ENCODE data around the gene SEZ6L2.

The SEZ6L2 gene

DNA sequence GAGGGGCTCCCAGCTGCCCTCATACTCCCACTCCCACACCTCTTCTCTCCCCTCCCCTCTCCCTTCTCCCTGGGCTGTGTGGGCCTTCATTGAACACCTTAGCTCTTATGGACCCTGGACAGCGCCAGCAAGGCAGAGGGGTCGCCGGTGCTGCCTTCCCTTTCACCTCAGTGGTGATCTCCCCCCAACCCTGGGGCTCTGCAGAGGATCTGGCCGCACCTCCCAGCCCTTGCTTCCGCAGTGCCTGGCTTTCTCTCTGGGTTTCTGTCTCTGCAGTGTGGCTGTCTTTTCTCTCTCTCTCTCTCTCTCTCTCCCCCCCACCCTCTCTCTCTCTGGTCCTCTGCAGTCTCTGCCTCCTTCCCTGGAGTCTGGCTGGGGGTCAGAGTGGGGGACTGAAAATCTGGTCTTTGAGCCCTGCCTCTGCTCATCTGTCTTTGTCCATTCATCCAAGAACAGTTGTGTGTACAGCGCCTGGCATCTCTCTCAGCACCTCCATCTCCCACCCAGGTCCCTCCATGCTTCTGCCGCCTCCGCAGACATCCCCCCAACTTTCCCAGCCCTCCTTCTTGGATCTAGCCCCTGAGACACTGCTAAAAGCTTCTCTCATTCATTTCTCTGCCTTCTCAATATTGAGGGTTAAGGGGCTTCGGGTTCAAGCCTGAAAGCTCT is 1.1 kb downstream of the SEZ6L2 start:
- H3K4me1 ChIP-seq (ENCODE audit: low read length): no peaks in the 10 kb centered on the region; the same call in 1 of the 2 replicates
- H2AFZ ChIP-seq (ENCODE audit: low read depth, low read length): no peak overlapping the region
- H3K4me3 ChIP-seq (ENCODE audit: low read length): no peak overlapping the region
- no peak overlapping the region for H3K27ac ChIP-seq (ENCODE audit: low read length)
- no peaks in the 10 kb centered on the region for H3K36me3 ChIP-seq (replicated peaks; ENCODE audit: low read depth, low read length)
- TF ChIP-seq EZH2phosphoT487 (IDR thresholded peaks at IDR 0.05; ENCODE audit: low read depth): no peak
- TF ChIP-seq, protein P1, sequence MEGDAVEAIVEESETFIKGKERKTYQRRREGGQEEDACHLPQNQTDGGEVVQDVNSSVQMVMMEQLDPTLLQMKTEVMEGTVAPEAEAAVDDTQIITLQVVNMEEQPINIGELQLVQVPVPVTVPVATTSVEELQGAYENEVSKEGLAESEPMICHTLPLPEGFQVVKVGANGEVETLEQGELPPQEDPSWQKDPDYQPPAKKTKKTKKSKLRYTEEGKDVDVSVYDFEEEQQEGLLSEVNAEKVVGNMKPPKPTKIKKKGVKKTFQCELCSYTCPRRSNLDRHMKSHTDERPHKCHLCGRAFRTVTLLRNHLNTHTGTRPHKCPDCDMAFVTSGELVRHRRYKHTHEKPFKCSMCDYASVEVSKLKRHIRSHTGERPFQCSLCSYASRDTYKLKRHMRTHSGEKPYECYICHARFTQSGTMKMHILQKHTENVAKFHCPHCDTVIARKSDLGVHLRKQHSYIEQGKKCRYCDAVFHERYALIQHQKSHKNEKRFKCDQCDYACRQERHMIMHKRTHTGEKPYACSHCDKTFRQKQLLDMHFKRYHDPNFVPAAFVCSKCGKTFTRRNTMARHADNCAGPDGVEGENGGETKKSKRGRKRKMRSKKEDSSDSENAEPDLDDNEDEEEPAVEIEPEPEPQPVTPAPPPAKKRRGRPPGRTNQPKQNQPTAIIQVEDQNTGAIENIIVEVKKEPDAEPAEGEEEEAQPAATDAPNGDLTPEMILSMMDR (IDR thresholded peaks at IDR 0.05; ENCODE audit: low read depth, low read length): no peak
- H3K4me2 ChIP-seq (ENCODE audit: low read length): no peak overlapping the region
- H3K79me2 ChIP-seq (ENCODE audit: low read length): no peaks in the 10 kb centered on the region
- no peak overlapping the region for H3K9ac ChIP-seq (ENCODE audit: low read length)
- no peaks in the 10 kb centered on the region for H3K9me3 ChIP-seq (ENCODE audit: insufficient read depth, low read length)
- H4K20me1 ChIP-seq (ENCODE audit: insufficient read depth, low read length): peaks cover 3% of the 10 kb centered on the region
- peaks cover 8% of the 10 kb centered on the region for H3K27me3 ChIP-seq (ENCODE audit: low read depth, low read length)

DNA sequence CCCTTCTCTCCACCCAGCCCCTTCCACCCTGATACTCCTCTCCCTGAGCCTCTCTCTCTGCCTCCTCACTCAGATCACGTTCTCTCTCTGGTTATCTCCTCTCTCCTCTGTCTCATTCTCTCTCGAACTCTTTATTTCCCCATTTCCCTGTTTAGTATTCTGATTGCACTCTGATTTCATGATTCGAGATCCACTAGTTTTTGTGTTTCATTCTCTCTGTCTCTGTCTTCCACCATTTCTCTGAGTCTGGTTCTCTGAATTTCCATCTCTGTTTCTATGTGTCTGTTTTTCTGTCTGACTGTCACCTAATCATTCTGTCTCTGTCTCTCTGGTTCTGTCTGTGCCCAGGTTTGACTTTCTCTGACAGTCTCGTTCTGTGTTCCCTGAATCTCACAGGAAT is 2.0 kb downstream of the SEZ6L2 start:
- Histone ChIP-seq H3K9me3 (ENCODE audit: insufficient read depth, low read length) (no peaks in the 10 kb centered on the region), H3K4me2 (ENCODE audit: low read length) (no peak overlapping the region), H3K27me3 (ENCODE audit: low read depth, low read length) (peaks cover 8% of the 10 kb centered on the region), H3K4me3 (ENCODE audit: low read length) (no peak overlapping the region), H3K4me1 (ENCODE audit: low read length) (no peaks in the 10 kb centered on the region; the same call in 1 of the 2 replicates), H3K79me2 (ENCODE audit: low read length) (no peaks in the 10 kb centered on the region), H3K27ac (ENCODE audit: low read length) (no peak overlapping the region), H3K36me3 (replicated peaks; ENCODE audit: low read depth, low read length) (no peaks in the 10 kb centered on the region), H3K9ac (ENCODE audit: low read length) (no peak overlapping the region), H2AFZ (ENCODE audit: low read depth, low read length) (no peak overlapping the region), H4K20me1 (ENCODE audit: insufficient read depth, low read length) (peaks cover 3% of the 10 kb centered on the region)
- TF ChIP-seq EZH2phosphoT487 (IDR thresholded peaks at IDR 0.05; ENCODE audit: low read depth): no peak

DNA sequence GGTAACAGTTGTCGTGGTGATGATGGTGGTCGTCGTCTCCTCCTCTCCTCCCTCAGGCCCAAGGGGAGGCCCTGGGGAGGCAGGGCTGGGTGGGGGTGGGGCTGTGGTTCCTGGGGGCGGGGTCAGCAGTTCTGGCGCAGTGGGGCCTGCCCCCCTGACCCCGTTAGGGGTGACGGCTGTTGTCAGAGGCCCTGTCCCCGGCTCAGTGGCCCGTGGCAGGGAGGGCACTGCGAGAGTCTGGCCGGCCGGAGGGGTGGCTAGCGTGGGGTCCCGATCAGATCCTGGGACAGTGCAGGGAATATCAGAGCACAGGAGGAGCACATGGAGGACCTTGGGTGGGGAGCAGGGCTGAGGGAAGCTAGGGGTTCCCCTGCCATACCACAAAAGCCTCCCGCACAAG is 2.5 kb downstream of the SEZ6L2 start:
- Histone ChIP-seq H2AFZ (ENCODE audit: low read depth, low read length) (no peak overlapping the region), H3K9me3 (ENCODE audit: insufficient read depth, low read length) (no peaks in the 10 kb centered on the region), H3K4me2 (ENCODE audit: low read length) (no peak overlapping the region), H3K4me1 (ENCODE audit: low read length) (no peaks in the 10 kb centered on the region; the same call in 1 of the 2 replicates), H3K9ac (ENCODE audit: low read length) (no peak overlapping the region), H3K27ac (ENCODE audit: low read length) (no peak overlapping the region), H3K79me2 (ENCODE audit: low read length) (no peaks in the 10 kb centered on the region), H3K27me3 (ENCODE audit: low read depth, low read length) (peaks cover 8% of the 10 kb centered on the region), H4K20me1 (ENCODE audit: insufficient read depth, low read length) (peaks cover 3% of the 10 kb centered on the region), H3K4me3 (ENCODE audit: low read length) (no peak overlapping the region), H3K36me3 (replicated peaks; ENCODE audit: low read depth, low read length) (no peaks in the 10 kb centered on the region)
- TF ChIP-seq, protein P1 (IDR thresholded peaks at IDR 0.05; ENCODE audit: low read depth, low read length): no peak
- no peak for TF ChIP-seq EZH2phosphoT487 (IDR thresholded peaks at IDR 0.05; ENCODE audit: low read depth)

DNA sequence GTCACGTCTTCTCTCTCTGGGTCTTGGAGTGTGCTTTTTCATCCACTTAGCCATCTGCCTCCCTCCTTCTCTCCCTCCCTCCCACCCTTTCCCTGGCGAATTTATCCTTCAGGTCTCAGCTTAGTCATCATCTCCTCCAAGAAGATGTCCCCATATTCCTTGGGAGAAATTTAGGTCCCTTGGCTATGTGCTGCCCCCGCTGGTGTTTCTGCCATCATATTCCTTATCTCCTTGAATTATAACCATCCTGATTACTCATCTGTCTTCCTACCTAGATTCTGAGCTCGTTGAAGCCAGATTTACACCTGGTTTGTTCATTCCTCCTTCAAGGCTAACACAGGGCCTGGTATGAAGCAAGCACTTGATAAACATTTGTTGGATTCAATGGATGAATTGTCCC is 5.0 kb downstream of the SEZ6L2 start:
- Histone ChIP-seq H3K79me2 (ENCODE audit: low read length) (no peaks in the 10 kb centered on the region), H3K4me1 (ENCODE audit: low read length) (no peaks in the 10 kb centered on the region), H3K36me3 (replicated peaks; ENCODE audit: low read depth, low read length) (no peaks in the 10 kb centered on the region), H3K9ac (ENCODE audit: low read length) (no peak overlapping the region), H3K4me2 (ENCODE audit: low read length) (no peak overlapping the region), H3K9me3 (ENCODE audit: insufficient read depth, low read length) (no peaks in the 10 kb centered on the region), H3K27me3 (ENCODE audit: low read depth, low read length) (peaks cover 8% of the 10 kb centered on the region), H2AFZ (ENCODE audit: low read depth, low read length) (no peak overlapping the region), H4K20me1 (ENCODE audit: insufficient read depth, low read length) (peaks cover 3% of the 10 kb centered on the region), H3K4me3 (ENCODE audit: low read length) (no peak overlapping the region), H3K27ac (ENCODE audit: low read length) (no peak overlapping the region)
- TF ChIP-seq EZH2phosphoT487 (IDR thresholded peaks at IDR 0.05; ENCODE audit: low read depth): no peak
- TF ChIP-seq, protein P1 (IDR thresholded peaks at IDR 0.05; ENCODE audit: low read depth, low read length): no peak
